Measurements from ENCODE around the gene PRPF40B. TPM values are rescaled to one million over a fixed set of nuclear protein-coding genes. Genes with fewer than 3 reads are reported as not detected.

Gene PRPF40B
- total RNA-seq, 4 donors from 2014 or later, result 3.7 to 18.2 (median 15.5) TPM

GRCh38 chr12:49622501-49623141, 740 bp upstream of the PRPF40B start:
- peak; percentile 68 to 75 (median 74) for DNase-seq
- H3K4me3 ChIP-seq, result peak overlapping the region; percentile 52 to 73 (median 68)

GRCh38 chr12:49624921-49625577, 1.7 kb downstream of the PRPF40B start:
- TF ChIP-seq POLR2A (IDR thresholded peaks at IDR 0.05), result no peak
- TF ChIP-seq CTCF (IDR thresholded peaks at IDR 0.05), result no peak
- no peak for DNase-seq
- H3K4me3 ChIP-seq, result no peak overlapping the region
- no peaks in the 10 kb centered on the region for H3K27me3 ChIP-seq
- no peak overlapping the region for H3K27ac ChIP-seq
- no peaks in the 10 kb centered on the region for H3K9me3 ChIP-seq
- no peaks in the 10 kb centered on the region for H3K36me3 ChIP-seq
- peaks cover 0 to 16% (median 9%) of the 10 kb centered on the region in 4 donors for H3K4me1 ChIP-seq

More at GRCh38 chr12:49622501-49623141, 740 bp upstream of the PRPF40B start:
- no peaks in the 10 kb centered on the region for H3K36me3 ChIP-seq
- H3K4me1 ChIP-seq, result peaks cover 0 to 16% (median 9%) of the 10 kb centered on the region in 4 donors
- no peaks in the 10 kb centered on the region for H3K9me3 ChIP-seq
- no peaks in the 10 kb centered on the region for H3K27me3 ChIP-seq
- no peak for TF ChIP-seq POLR2A (IDR thresholded peaks at IDR 0.05)
- TF ChIP-seq CTCF (IDR thresholded peaks at IDR 0.05), result no peak
- peak overlapping the region; percentile 16 to 80 (median 76) for H3K27ac ChIP-seq

- no peak for DNase-seq
- no peaks in the 10 kb centered on the region for H3K27me3 ChIP-seq
- H3K36me3 ChIP-seq, result no peaks in the 10 kb centered on the region
- no peak overlapping the region for H3K27ac ChIP-seq
- no peaks in the 10 kb centered on the region for H3K9me3 ChIP-seq
- TF ChIP-seq CTCF (IDR thresholded peaks at IDR 0.05), result no peak
- TF ChIP-seq POLR2A (IDR thresholded peaks at IDR 0.05), result no peak
- no peak overlapping the region for H3K4me3 ChIP-seq
- peaks cover 0 to 16% (median 9%) of the 10 kb centered on the region in 4 donors for H3K4me1 ChIP-seq
Observed at GRCh38 chr12:49626169-49626835, 2.9 kb downstream of the PRPF40B start.

GRCh38 chr12:49626836-49627235, 3.5 kb downstream of the PRPF40B start:
- no peak overlapping the region for H3K27ac ChIP-seq
- H3K4me1 ChIP-seq, result peaks cover 0 to 11% (median 4%) of the 10 kb centered on the region in 4 donors
- H3K27me3 ChIP-seq, result no peaks in the 10 kb centered on the region
- no peak for DNase-seq
- no peaks in the 10 kb centered on the region for H3K36me3 ChIP-seq
- TF ChIP-seq POLR2A (IDR thresholded peaks at IDR 0.05) (no peak), CTCF (IDR thresholded peaks at IDR 0.05) (no peak)
- H3K4me3 ChIP-seq, result no peak overlapping the region
- H3K9me3 ChIP-seq, result no peaks in the 10 kb centered on the region

- H3K4me3 ChIP-seq, result no peak overlapping the region
- peaks cover 0 to 1% (median 0%) of the 10 kb centered on the region in 4 donors for H3K4me1 ChIP-seq
- H3K9me3 ChIP-seq, result no peaks in the 10 kb centered on the region
- H3K27me3 ChIP-seq, result no peaks in the 10 kb centered on the region
- TF ChIP-seq CTCF (IDR thresholded peaks at IDR 0.05) (no peak), POLR2A (IDR thresholded peaks at IDR 0.05) (no peak)
- DNase-seq, result no peak
- H3K36me3 ChIP-seq, result no peaks in the 10 kb centered on the region
- no peak overlapping the region for H3K27ac ChIP-seq
Observed at GRCh38 chr12:49627752-49628360, 4.5 kb downstream of the PRPF40B start.
